ENCODE measurements around the gene NEK1. TPM values are rescaled to one million over a fixed set of nuclear protein-coding genes. Genes with fewer than 3 reads are reported as not detected.

The NEK1 gene, protein sequence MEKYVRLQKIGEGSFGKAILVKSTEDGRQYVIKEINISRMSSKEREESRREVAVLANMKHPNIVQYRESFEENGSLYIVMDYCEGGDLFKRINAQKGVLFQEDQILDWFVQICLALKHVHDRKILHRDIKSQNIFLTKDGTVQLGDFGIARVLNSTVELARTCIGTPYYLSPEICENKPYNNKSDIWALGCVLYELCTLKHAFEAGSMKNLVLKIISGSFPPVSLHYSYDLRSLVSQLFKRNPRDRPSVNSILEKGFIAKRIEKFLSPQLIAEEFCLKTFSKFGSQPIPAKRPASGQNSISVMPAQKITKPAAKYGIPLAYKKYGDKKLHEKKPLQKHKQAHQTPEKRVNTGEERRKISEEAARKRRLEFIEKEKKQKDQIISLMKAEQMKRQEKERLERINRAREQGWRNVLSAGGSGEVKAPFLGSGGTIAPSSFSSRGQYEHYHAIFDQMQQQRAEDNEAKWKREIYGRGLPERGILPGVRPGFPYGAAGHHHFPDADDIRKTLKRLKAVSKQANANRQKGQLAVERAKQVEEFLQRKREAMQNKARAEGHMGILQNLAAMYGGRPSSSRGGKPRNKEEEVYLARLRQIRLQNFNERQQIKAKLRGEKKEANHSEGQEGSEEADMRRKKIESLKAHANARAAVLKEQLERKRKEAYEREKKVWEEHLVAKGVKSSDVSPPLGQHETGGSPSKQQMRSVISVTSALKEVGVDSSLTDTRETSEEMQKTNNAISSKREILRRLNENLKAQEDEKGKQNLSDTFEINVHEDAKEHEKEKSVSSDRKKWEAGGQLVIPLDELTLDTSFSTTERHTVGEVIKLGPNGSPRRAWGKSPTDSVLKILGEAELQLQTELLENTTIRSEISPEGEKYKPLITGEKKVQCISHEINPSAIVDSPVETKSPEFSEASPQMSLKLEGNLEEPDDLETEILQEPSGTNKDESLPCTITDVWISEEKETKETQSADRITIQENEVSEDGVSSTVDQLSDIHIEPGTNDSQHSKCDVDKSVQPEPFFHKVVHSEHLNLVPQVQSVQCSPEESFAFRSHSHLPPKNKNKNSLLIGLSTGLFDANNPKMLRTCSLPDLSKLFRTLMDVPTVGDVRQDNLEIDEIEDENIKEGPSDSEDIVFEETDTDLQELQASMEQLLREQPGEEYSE (N-terminal part only)
- total RNA-seq, result 15.1 and 15.4 TPM in 2 replicates

GRCh38 chr4:169611991-169612870, at the start of gene NEK1:
Gene NEK1 (minus strand): TSS chr4:169612583. CDS start chr4:169602630, 9,953 bp downstream.

DNA sequence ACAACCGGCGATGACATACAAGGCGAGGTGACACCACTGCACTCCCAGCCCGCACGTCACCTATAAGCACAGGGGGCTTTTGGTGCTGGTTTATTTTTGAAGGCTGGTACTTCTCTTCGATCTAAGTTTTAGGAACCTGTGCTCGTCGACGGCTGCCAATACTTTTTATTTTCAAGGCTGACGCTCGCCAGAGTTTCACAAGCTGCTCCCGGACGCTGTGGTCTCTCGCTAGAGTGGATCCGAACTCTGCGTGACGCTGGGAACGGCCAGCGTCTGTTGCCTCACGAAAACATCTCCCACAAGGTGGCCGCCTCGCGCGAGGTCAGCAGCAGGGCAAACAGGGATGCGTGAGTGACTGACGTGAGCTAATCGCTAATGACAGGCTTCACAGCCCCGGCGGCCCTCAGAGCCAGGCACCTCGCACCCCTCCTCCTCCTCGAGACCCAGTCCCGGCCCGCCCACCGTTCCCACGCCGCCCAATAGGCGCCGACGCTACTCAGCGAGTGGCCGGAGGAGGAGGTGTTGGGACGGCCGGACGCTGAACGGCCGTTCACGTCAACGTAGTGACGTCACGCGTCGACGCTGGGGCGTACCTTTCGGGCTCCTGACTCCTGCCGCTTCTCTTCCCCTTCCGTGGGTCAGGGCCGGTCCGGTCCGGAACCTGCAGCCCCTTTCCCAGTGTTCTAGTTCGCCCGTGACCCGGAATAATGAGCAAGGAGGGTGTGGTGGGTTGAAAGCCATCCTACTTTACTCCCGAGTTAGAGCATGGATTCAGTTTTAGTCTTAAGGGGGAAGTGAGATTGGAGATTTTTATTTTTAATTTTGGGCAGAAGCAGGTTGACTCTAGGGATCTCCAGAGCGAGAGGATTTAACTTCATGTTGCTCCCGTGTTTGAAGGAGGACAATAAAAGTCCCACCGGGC, 7.8 kb upstream of the NEK1 start, which contains the start of gene CLCN3:
Gene CLCN3, plus strand, starts transcription at position 621 of the 922 bp plus-strand sequence. CDS start 15,351 bp downstream, outside the sequence.

Other genes starting within 250 kb of the NEK1 start
- gene CLCN3, start 8.0 kb upstream of the NEK1 start, total RNA-seq, result 55.0 and 64.1 TPM in 2 replicates
- gene HPF1, start 145.4 kb upstream of the NEK1 start, total RNA-seq, result 9.8 and 12.0 TPM in 2 replicates

Data from smooth muscle cell of the pulmonary artery (primary cell).